ENCODE results near the gene OTUD5.

The OTUD5 gene

GRCh38 chrX:48897625-48898306, 59.6 kb downstream of the OTUD5 start, which contains the start of the genes PQBP1 and TIMM17B:
Gene PQBP1 (plus strand): TSS chrX:48897930. CDS start chrX:48898510, 580 bp downstream.
Gene TIMM17B (minus strand): TSS chrX:48897768. CDS start chrX:48897749, 19 bp downstream.
- TF ChIP-seq GABPA (IDR thresholded peaks at IDR 0.05; ENCODE audit: low read depth) (no peak), REST (IDR thresholded peaks at IDR 0.05; ENCODE audit: insufficient replicate concordance, low read depth) (no peak), SPI1 (IDR thresholded peaks at IDR 0.05; ENCODE audit: borderline replicate concordance, low read depth) (peak; percentile 41; the same call in 1 of the 2 replicates), POLR2AphosphoS5 (IDR thresholded peaks at IDR 0.05; ENCODE audit: low read depth) (peak; percentile 88), CTCF (IDR thresholded peaks at IDR 0.05; ENCODE audit: insufficient read depth, low read length) (no peak)
- DNase-seq (ENCODE audit: low read depth in 1 of 2, low spot score in 1 of 2) = peak; percentile 94
- Histone ChIP-seq H3K4me3 (replicated peaks; ENCODE audit: insufficient read depth, low read length) (peak within 1 kb of the TSS; percentile 79), H3K27ac (replicated peaks) (peak within 1 kb of the TSS; percentile 95), H3K27me3 (ENCODE audit: insufficient read depth, poor library complexity, severe bottlenecking) (no peaks in the 10 kb centered on the region)

- peak overlapping the region; percentile 95 for H3K27ac ChIP-seq (replicated peaks)
- no peak for TF ChIP-seq GABPA (IDR thresholded peaks at IDR 0.05; ENCODE audit: low read depth)
- no peak for TF ChIP-seq CTCF (IDR thresholded peaks at IDR 0.05; ENCODE audit: insufficient read depth, low read length)
- TF ChIP-seq SPI1 (IDR thresholded peaks at IDR 0.05; ENCODE audit: borderline replicate concordance, low read depth) = no peak
- no peak; the same call in 1 of the 2 replicates for TF ChIP-seq POLR2AphosphoS5 (IDR thresholded peaks at IDR 0.05; ENCODE audit: low read depth)
- TF ChIP-seq REST (IDR thresholded peaks at IDR 0.05; ENCODE audit: insufficient replicate concordance, low read depth) = no peak
- peak; percentile 59 to 74 for DNase-seq (ENCODE audit: low read depth in 1 of 2, low spot score in 1 of 2)
- no peaks in the 10 kb centered on the region for H3K27me3 ChIP-seq (ENCODE audit: insufficient read depth, poor library complexity, severe bottlenecking)
- H3K4me3 ChIP-seq (replicated peaks; ENCODE audit: insufficient read depth, low read length) = peak overlapping the region; percentile 79
Observed at GRCh38 chrX:48897157-48897624, 60.2 kb downstream of the OTUD5 start.

GRCh38 chrX:48896611-48897011, 60.8 kb downstream of the OTUD5 start:
- H3K27me3 ChIP-seq (ENCODE audit: insufficient read depth, poor library complexity, severe bottlenecking) = no peaks in the 10 kb centered on the region
- no peak for TF ChIP-seq POLR2AphosphoS5 (IDR thresholded peaks at IDR 0.05; ENCODE audit: low read depth)
- TF ChIP-seq REST (IDR thresholded peaks at IDR 0.05; ENCODE audit: insufficient replicate concordance, low read depth) = no peak
- no peak for TF ChIP-seq CTCF (IDR thresholded peaks at IDR 0.05; ENCODE audit: insufficient read depth, low read length)
- no peak for TF ChIP-seq GABPA (IDR thresholded peaks at IDR 0.05; ENCODE audit: low read depth)
- TF ChIP-seq SPI1 (IDR thresholded peaks at IDR 0.05; ENCODE audit: borderline replicate concordance, low read depth) = no peak
- H3K4me3 ChIP-seq (replicated peaks; ENCODE audit: insufficient read depth, low read length) = peak overlapping the region; percentile 79
- H3K27ac ChIP-seq (replicated peaks) = peak overlapping the region; percentile 95
- DNase-seq (ENCODE audit: low read depth in 1 of 2, low spot score in 1 of 2) = peak; percentile 21 to 64
